ENCODE measurements around the gene CACNA1S. TPM values are rescaled to one million over a fixed set of nuclear protein-coding genes. Genes with fewer than 3 reads are reported as not detected.

Gene CACNA1S
- total RNA-seq, 6 experiments from 2014 or later, result not detected

GRCh38 chr1:201019321-201019977 lies 92.8 kb downstream of the CACNA1S start:
- no peak for DNase-seq
- H3K9me3 Mint-ChIP-seq, result no peaks in the 10 kb centered on the region
- H3K4me1 Mint-ChIP-seq (ENCODE audit: low read depth), result peaks cover 7% of the 10 kb centered on the region
- no peak overlapping the region for H3K27ac Mint-ChIP-seq
- no peak for TF ChIP-seq CTCF (IDR thresholded peaks at IDR 0.05)
- peaks cover 49% of the 10 kb centered on the region for H3K27me3 Mint-ChIP-seq (ENCODE audit: insufficient read depth)
- no peaks in the 10 kb centered on the region for H3K36me3 Mint-ChIP-seq (ENCODE audit: low read depth)
- H3K4me3 Mint-ChIP-seq, result no peak overlapping the region

GRCh38 chr1:201017828-201018163 lies 94.4 kb downstream of the CACNA1S start:
- Mint-ChIP-seq H3K4me3 (no peak overlapping the region), H3K27me3 (ENCODE audit: insufficient read depth) (peaks cover 55% of the 10 kb centered on the region), H3K27ac (no peak overlapping the region), H3K9me3 (no peaks in the 10 kb centered on the region), H3K36me3 (ENCODE audit: low read depth) (no peaks in the 10 kb centered on the region), H3K4me1 (ENCODE audit: low read depth) (peaks cover 7% of the 10 kb centered on the region)
- DNase-seq, result no peak
- TF ChIP-seq CTCF (IDR thresholded peaks at IDR 0.05), result no peak

DNA sequence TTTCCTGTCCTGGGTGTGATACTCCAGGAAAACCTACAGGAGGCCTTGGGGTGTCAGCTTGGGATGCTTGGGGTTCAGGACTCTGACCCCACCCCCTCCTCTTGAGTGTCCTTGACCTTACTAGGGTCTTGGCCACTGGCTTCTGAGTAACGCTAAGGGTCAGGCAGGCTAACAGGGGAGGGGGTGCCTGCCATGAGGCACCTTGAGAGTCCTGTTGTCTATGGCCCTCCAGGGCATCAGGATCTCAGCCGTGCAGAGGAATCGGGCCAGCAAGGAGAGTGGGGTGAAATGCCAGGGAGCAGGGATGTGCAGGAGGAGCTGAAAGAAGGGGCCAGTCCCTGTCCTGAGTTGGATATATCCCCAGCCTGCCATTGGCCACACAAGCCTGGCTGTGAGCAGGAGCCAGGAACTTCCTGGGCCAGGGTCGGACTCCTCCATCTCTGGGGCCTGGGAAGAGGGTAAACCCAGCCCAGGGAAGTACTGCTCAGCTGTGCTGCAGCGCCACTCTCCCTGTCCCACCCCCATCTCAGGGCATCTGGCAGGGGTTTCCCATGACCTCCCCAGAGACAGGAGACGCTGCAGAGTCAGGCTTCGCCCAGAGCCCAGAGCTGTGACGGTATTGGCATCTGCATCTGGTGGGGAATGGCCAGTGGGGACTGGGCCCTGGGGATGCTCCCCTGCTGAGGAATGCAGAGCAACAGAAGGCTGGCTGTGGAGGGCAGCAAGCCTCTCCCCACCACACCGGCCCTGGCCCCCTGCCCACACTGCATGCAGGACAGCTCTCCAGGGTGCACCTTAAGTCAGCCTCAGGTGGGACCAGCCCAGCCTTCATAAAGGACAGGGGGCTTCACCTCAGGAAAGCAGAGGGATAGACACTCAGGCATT lies 95.0 kb downstream of the CACNA1S start:
- Mint-ChIP-seq H3K36me3 (ENCODE audit: low read depth) (no peaks in the 10 kb centered on the region), H3K27me3 (ENCODE audit: insufficient read depth) (peaks cover 55% of the 10 kb centered on the region), H3K4me3 (no peak overlapping the region), H3K27ac (no peak overlapping the region), H3K9me3 (no peaks in the 10 kb centered on the region), H3K4me1 (ENCODE audit: low read depth) (peaks cover 7% of the 10 kb centered on the region)
- DNase-seq, result no peak
- TF ChIP-seq CTCF (IDR thresholded peaks at IDR 0.05), result no peak

DNA sequence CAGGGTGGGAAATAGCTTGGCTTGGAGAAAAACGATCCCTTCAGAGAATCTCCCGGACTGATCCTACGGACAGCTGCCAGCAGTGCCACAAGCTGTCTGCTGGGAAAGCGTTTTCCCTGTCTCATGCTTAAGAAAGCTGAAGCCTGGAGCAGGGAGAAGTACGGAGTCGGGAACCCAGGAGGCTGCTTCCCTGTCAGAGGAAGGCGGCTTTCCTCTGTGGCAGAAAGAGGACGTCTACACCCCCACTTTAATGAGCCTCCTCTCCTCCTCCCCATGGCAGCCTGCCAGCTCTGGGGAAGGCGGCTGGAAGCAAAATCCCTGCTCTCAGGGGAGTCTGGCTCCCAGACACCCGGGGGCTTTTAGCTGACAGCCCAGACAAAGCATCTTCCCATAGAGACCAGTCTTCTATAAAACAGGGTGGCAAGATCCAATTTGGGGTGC lies 96.0 kb downstream of the CACNA1S start:
- H3K4me1 Mint-ChIP-seq (ENCODE audit: low read depth), result peaks cover 7% of the 10 kb centered on the region
- H3K27me3 Mint-ChIP-seq (ENCODE audit: insufficient read depth), result peaks cover 60% of the 10 kb centered on the region
- no peaks in the 10 kb centered on the region for H3K9me3 Mint-ChIP-seq
- DNase-seq, result no peak
- no peak for TF ChIP-seq CTCF (IDR thresholded peaks at IDR 0.05)
- no peak overlapping the region for H3K4me3 Mint-ChIP-seq
- H3K36me3 Mint-ChIP-seq (ENCODE audit: low read depth), result no peaks in the 10 kb centered on the region
- H3K27ac Mint-ChIP-seq, result no peak overlapping the region

DNA sequence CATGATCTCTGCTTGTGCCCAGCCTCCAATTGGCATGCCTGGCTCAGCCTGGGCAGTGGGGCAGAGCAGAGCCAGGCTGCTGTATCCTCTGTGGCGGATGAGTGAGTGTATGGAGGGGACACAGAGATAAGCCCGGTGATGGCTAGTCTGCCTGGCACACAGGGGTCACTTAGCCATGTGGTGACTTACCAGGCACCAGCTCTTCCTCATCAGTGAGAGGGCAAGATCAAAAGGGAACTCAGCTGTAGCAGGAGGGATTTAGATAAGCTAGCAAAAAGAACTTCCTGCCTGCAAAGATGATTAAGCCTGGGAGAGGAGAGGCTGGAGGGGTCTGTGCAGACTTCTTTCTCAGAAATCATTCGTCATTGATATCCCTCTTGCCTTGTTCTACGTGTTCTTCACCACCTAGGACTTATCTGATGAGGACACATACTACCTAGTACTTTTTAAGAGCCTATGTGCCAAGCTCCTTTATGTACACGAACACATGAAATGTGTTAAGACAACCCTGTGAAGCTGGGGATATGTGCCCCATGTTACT lies 96.6 kb downstream of the CACNA1S start:
- peaks cover 7% of the 10 kb centered on the region for H3K4me1 Mint-ChIP-seq (ENCODE audit: low read depth)
- H3K27ac Mint-ChIP-seq, result no peak overlapping the region

More for the DNA sequence above, 96.6 kb downstream of the CACNA1S start:
- H3K36me3 Mint-ChIP-seq (ENCODE audit: low read depth), result no peaks in the 10 kb centered on the region
- DNase-seq, result no peak
- TF ChIP-seq CTCF (IDR thresholded peaks at IDR 0.05), result no peak
- H3K9me3 Mint-ChIP-seq, result no peaks in the 10 kb centered on the region
- H3K27me3 Mint-ChIP-seq (ENCODE audit: insufficient read depth), result peaks cover 60% of the 10 kb centered on the region
- no peak overlapping the region for H3K4me3 Mint-ChIP-seq
